ENCODE results near the gene NEK9.

Gene NEK9

GRCh38 chr14:75088153-75088552 lies 38.7 kb downstream of the NEK9 start:
- Histone ChIP-seq H3K36me3 (ENCODE audit: insufficient read depth, low read length) (peaks cover 67% of the 10 kb centered on the region), H3K9me3 (ENCODE audit: low read length) (no peaks in the 10 kb centered on the region), H3K27ac (ENCODE audit: low read depth, low read length, poor library complexity, severe bottlenecking) (no peak overlapping the region), H3K4me1 (ENCODE audit: insufficient read depth, low read length, severe bottlenecking) (no peaks in the 10 kb centered on the region), H3K27me3 (ENCODE audit: insufficient read depth, low read length) (no peaks in the 10 kb centered on the region), H3K4me3 (ENCODE audit: low read depth, low read length, poor library complexity, severe bottlenecking) (no peak overlapping the region), H2AFZ (ENCODE audit: low read length) (no peak overlapping the region), H3K9me2 (ENCODE audit: low read depth, low read length) (no peaks in the 10 kb centered on the region), H3K4me2 (ENCODE audit: low read length) (no peak overlapping the region), H3K79me2 (ENCODE audit: insufficient read depth, low read length) (no peaks in the 10 kb centered on the region), H4K20me1 (ENCODE audit: insufficient read depth, low read length) (no peaks in the 10 kb centered on the region), H3K9ac (ENCODE audit: low read length) (no peak overlapping the region), H3F3A (ENCODE audit: insufficient read depth, low read length) (no peaks in the 10 kb centered on the region)
- no peak for TF ChIP-seq EZH2 (IDR thresholded peaks at IDR 0.05; ENCODE audit: borderline replicate concordance, low read length)
- TF ChIP-seq CTCF (IDR thresholded peaks at IDR 0.05; ENCODE audit: low read length): no peak

GRCh38 chr14:75084513-75084912 lies 42.3 kb downstream of the NEK9 start:
- H4K20me1 ChIP-seq (ENCODE audit: insufficient read depth, low read length): no peaks in the 10 kb centered on the region
- H3K27me3 ChIP-seq (ENCODE audit: insufficient read depth, low read length): no peaks in the 10 kb centered on the region
- no peak overlapping the region for H3K4me3 ChIP-seq (ENCODE audit: low read depth, low read length, poor library complexity, severe bottlenecking)
- no peaks in the 10 kb centered on the region for H3K4me1 ChIP-seq (ENCODE audit: insufficient read depth, low read length, severe bottlenecking)
- H3K9ac ChIP-seq (ENCODE audit: low read length): no peak overlapping the region
- H3K27ac ChIP-seq (ENCODE audit: low read depth, low read length, poor library complexity, severe bottlenecking): no peak overlapping the region
- H3K4me2 ChIP-seq (ENCODE audit: low read length): no peak overlapping the region
- no peak overlapping the region for H2AFZ ChIP-seq (ENCODE audit: low read length)
- peaks cover 77% of the 10 kb centered on the region for H3K36me3 ChIP-seq (ENCODE audit: insufficient read depth, low read length)
- no peaks in the 10 kb centered on the region for H3K9me2 ChIP-seq (ENCODE audit: low read depth, low read length)
- no peaks in the 10 kb centered on the region for H3K9me3 ChIP-seq (ENCODE audit: low read length)
- TF ChIP-seq CTCF (IDR thresholded peaks at IDR 0.05; ENCODE audit: low read length) (peak; percentile 20; the same call in 1 of the 2 replicates), EZH2 (IDR thresholded peaks at IDR 0.05; ENCODE audit: borderline replicate concordance, low read length) (no peak)
- H3K79me2 ChIP-seq (ENCODE audit: insufficient read depth, low read length): no peaks in the 10 kb centered on the region
- no peaks in the 10 kb centered on the region for H3F3A ChIP-seq (ENCODE audit: insufficient read depth, low read length)

DNA sequence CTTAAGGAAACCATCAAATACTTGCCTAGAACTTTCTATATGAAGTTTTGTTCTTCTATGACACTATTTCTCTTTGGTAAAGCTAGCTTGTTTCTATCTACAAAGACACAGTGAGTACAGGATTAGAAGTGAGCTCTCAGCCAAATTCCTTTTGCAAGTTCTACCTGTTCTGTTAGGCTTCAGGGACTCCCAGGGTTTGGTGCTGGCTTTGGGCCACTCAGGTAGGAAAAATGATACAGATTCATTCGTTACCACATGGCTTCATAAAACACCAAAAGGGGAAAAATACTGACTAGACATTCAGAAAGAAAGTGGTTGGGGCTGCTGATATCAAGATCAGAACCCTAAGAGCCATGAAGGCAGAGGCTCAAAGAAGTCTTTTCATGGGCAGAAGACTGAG lies 43.6 kb downstream of the NEK9 start:
- Histone ChIP-seq H3K4me1 (ENCODE audit: insufficient read depth, low read length, severe bottlenecking) (no peaks in the 10 kb centered on the region), H3K79me2 (ENCODE audit: insufficient read depth, low read length) (no peaks in the 10 kb centered on the region), H3K4me2 (ENCODE audit: low read length) (no peak overlapping the region), H3F3A (ENCODE audit: insufficient read depth, low read length) (no peaks in the 10 kb centered on the region), H2AFZ (ENCODE audit: low read length) (no peak overlapping the region), H3K27ac (ENCODE audit: low read depth, low read length, poor library complexity, severe bottlenecking) (no peak overlapping the region), H3K9ac (ENCODE audit: low read length) (no peak overlapping the region), H3K9me3 (ENCODE audit: low read length) (no peaks in the 10 kb centered on the region), H3K4me3 (ENCODE audit: low read depth, low read length, poor library complexity, severe bottlenecking) (no peak overlapping the region), H4K20me1 (ENCODE audit: insufficient read depth, low read length) (no peaks in the 10 kb centered on the region), H3K27me3 (ENCODE audit: insufficient read depth, low read length) (no peaks in the 10 kb centered on the region), H3K9me2 (ENCODE audit: low read depth, low read length) (no peaks in the 10 kb centered on the region), H3K36me3 (ENCODE audit: insufficient read depth, low read length) (peaks cover 78% of the 10 kb centered on the region)
- TF ChIP-seq EZH2 (IDR thresholded peaks at IDR 0.05; ENCODE audit: borderline replicate concordance, low read length): no peak
- no peak for TF ChIP-seq CTCF (IDR thresholded peaks at IDR 0.05; ENCODE audit: low read length)

All from OCI-LY1 (cell line).